Mammary epithelial cell (primary cell): ENCODE results near the gene DENND6A.

Experiments
- CTCF ChIP-seq, 2 donors: IDR thresholded peaks in 1 of 2; conservative IDR thresholded peaks in 1 of 2; 2 replicates each; pipeline ENCODE4 v1.5.1; 2011 to 2012; ENCODE audit warnings: inconsistent platforms in 2 of 2, low read length in 2 of 2, mild to moderate bottlenecking in 2 of 2, control low read depth in 1 of 2, low read depth in 1 of 2; ENCODE audit not compliant: insufficient read depth in 1 of 2; ENCODE audit errors: extremely low read depth in 1 of 2
- EZH2 ChIP-seq: IDR thresholded peaks from 2 replicates; pipeline ENCODE4 v1.6.1; 2012; ENCODE audit warnings: low read length, inconsistent platforms, borderline replicate concordance

- TF ChIP-seq CTCF (conservative IDR thresholded peaks at IDR 0.05 in 1 of 2, IDR thresholded peaks at IDR 0.05 in 1 of 2; ENCODE audit: extremely low read depth in 1 of 2, insufficient read depth in 1 of 2, low read depth in 1 of 2, low read length in 2 of 2): no peak
- no peak for TF ChIP-seq EZH2
Measured at GRCh38 chr3:57709031-57709430, 16.2 kb upstream of the DENND6A start.
